Stomach (tissue), 4 donors: ENCODE measurements around the gene VWA8.

Source experiments
- POLR2A ChIP-seq, 4 donors: fragments of 450-650 bp; IDR thresholded peaks; one replicate each; pipeline ENCODE4 v1.6.1; 2016; ENCODE audit warnings: antibody characterized with exemption in 4 of 4, control low read depth in 2 of 4, mild to moderate bottlenecking in 1 of 4, moderate library complexity in 1 of 4
- POLR2AphosphoS5 ChIP-seq, 3 donors: sonication (generic); formaldehyde crosslinking; IDR thresholded peaks; one replicate each; pipeline ENCODE4 v1.6.1; 2016; ENCODE audit warnings: antibody characterized with exemption in 3 of 3

DNA sequence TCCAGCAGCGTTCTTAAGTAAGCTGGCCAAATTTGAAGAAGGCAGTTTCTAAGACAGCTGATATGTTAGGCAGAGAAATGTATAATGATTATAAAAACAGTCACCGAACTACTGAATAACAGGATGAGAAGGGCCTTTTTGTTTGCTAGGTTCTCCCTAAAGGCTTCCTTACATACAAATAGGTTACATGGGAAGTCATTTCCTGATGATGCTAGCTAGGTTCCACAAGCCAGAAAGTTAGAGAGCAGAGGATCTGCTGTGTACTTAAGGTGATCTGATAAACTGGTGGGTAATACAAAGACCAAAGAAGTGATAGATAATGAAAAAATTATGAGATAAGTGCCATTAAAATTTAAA, 139.7 kb downstream of the VWA8 start:
- TF ChIP-seq POLR2A (IDR thresholded peaks at IDR 0.05) (no peak), POLR2AphosphoS5 (IDR thresholded peaks at IDR 0.05) (no peak)
